ENCODE measurements around the gene ZCCHC24.

The ZCCHC24 gene

GRCh38 chr10:79378647-79379511 is 66.5 kb downstream of the ZCCHC24 start:
- Histone ChIP-seq H3K4me1 (ENCODE audit: control insufficient read depth in 2 of 2, insufficient read depth in 2 of 2, low read length in 2 of 2) (peaks cover 11 to 17% of the 10 kb centered on the region in 2 donors), H3K27me3 (ENCODE audit: control insufficient read depth in 2 of 2, insufficient read depth in 2 of 2, low read length in 2 of 2) (no peaks in the 10 kb centered on the region), H3K9me3 (ENCODE audit: control insufficient read depth in 2 of 2, low read length in 2 of 2) (no peaks in the 10 kb centered on the region), H3K9ac (ENCODE audit: low read depth in 1 of 2, low read length in 2 of 2) (peak overlapping the region in 1 of 2 donors; percentile 5), H3K4me3 (ENCODE audit: low read length in 2 of 2) (no peak overlapping the region), H3K36me3 (ENCODE audit: control insufficient read depth in 2 of 2, insufficient read depth in 2 of 2, low read length in 2 of 2) (no peaks in the 10 kb centered on the region), H3K27ac (ENCODE audit: low read depth in 2 of 2, low read length in 2 of 2) (peak overlapping the region; percentile 68 to 69)

DNA sequence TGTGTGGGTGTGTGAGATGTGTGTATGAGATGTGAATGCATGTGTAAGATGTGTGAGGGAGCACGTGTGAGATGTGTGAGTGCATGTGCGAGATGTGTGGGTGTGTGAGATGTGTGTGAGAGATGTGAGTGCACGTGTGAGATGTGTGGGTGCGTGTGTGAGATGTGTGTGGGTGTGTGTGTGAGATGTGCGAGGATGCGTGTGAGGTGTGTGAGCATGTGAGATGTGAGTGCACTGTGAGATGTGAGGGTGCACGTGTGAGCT is 67.1 kb downstream of the ZCCHC24 start:
- Histone ChIP-seq H3K9ac (ENCODE audit: low read depth in 1 of 2, low read length in 2 of 2) (no peak overlapping the region), H3K4me3 (ENCODE audit: low read length in 2 of 2) (no peak overlapping the region), H3K9me3 (ENCODE audit: control insufficient read depth in 2 of 2, low read length in 2 of 2) (no peaks in the 10 kb centered on the region), H3K27ac (ENCODE audit: low read depth in 2 of 2, low read length in 2 of 2) (no peak overlapping the region), H3K36me3 (ENCODE audit: control insufficient read depth in 2 of 2, insufficient read depth in 2 of 2, low read length in 2 of 2) (no peaks in the 10 kb centered on the region), H3K4me1 (ENCODE audit: control insufficient read depth in 2 of 2, insufficient read depth in 2 of 2, low read length in 2 of 2) (peaks cover 11 to 17% of the 10 kb centered on the region in 2 donors), H3K27me3 (ENCODE audit: control insufficient read depth in 2 of 2, insufficient read depth in 2 of 2, low read length in 2 of 2) (no peaks in the 10 kb centered on the region)

GRCh38 chr10:79377557-79378382 is 67.7 kb downstream of the ZCCHC24 start:
- Histone ChIP-seq H3K36me3 (ENCODE audit: control insufficient read depth in 2 of 2, insufficient read depth in 2 of 2, low read length in 2 of 2) (no peaks in the 10 kb centered on the region), H3K9me3 (ENCODE audit: control insufficient read depth in 2 of 2, low read length in 2 of 2) (no peaks in the 10 kb centered on the region), H3K9ac (ENCODE audit: low read depth in 1 of 2, low read length in 2 of 2) (no peak overlapping the region), H3K4me1 (ENCODE audit: control insufficient read depth in 2 of 2, insufficient read depth in 2 of 2, low read length in 2 of 2) (peaks cover 11 to 17% of the 10 kb centered on the region in 2 donors), H3K27me3 (ENCODE audit: control insufficient read depth in 2 of 2, insufficient read depth in 2 of 2, low read length in 2 of 2) (no peaks in the 10 kb centered on the region), H3K4me3 (ENCODE audit: low read length in 2 of 2) (no peak overlapping the region), H3K27ac (ENCODE audit: low read depth in 2 of 2, low read length in 2 of 2) (no peak overlapping the region)

DNA sequence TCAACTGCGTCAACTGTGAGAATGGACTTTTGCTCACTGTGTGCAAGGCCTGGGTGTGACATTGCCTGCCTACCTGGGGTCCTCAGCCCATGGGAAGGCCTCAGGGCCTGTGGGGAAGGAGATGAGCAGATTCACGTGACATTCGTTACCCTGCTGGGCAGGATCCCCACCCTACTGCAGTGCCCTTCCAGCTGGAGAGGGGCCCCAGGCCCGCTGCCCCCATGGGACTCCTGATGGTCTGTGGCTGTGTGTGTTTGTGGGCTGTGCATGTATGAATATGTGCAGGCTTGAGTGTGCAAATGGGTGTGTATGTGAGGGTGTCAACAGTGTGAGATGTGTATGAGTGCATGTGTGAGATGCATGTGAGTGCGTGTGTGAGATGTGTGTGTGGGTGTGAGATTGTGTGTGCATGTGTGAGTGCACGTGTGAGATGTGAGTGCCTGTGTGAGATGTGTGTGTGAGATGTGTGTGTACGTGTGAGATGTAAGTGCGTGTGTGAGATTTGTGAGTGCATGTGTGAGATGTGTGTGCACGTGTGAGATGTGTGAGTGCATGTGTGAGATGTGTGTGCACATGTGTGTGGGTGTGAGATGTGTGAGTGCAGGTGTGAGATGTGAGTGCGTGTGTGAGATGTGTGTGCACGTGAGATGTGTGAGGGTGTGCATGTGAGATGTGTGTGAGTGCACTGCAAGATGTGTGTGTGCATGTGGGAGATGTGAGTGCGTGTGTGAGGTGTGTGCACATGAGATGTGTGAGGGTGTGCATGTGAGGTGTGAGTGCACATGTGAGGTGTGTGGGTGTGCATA is 68.5 kb downstream of the ZCCHC24 start:
- no peak overlapping the region for H3K9ac ChIP-seq (ENCODE audit: low read depth in 1 of 2, low read length in 2 of 2)
- H3K27me3 ChIP-seq (ENCODE audit: control insufficient read depth in 2 of 2, insufficient read depth in 2 of 2, low read length in 2 of 2), result no peaks in the 10 kb centered on the region
- H3K27ac ChIP-seq (ENCODE audit: low read depth in 2 of 2, low read length in 2 of 2), result no peak overlapping the region
- H3K36me3 ChIP-seq (ENCODE audit: control insufficient read depth in 2 of 2, insufficient read depth in 2 of 2, low read length in 2 of 2), result no peaks in the 10 kb centered on the region
- peaks cover 10 to 15% of the 10 kb centered on the region in 2 donors for H3K4me1 ChIP-seq (ENCODE audit: control insufficient read depth in 2 of 2, insufficient read depth in 2 of 2, low read length in 2 of 2)
- no peaks in the 10 kb centered on the region for H3K9me3 ChIP-seq (ENCODE audit: control insufficient read depth in 2 of 2, low read length in 2 of 2)
- H3K4me3 ChIP-seq (ENCODE audit: low read length in 2 of 2), result no peak overlapping the region

GRCh38 chr10:79376078-79376628 is 69.3 kb downstream of the ZCCHC24 start:
- Histone ChIP-seq H3K27me3 (ENCODE audit: control insufficient read depth in 2 of 2, insufficient read depth in 2 of 2, low read length in 2 of 2) (no peaks in the 10 kb centered on the region), H3K4me1 (ENCODE audit: control insufficient read depth in 2 of 2, insufficient read depth in 2 of 2, low read length in 2 of 2) (peaks cover 7 to 11% of the 10 kb centered on the region in 2 donors), H3K36me3 (ENCODE audit: control insufficient read depth in 2 of 2, insufficient read depth in 2 of 2, low read length in 2 of 2) (no peaks in the 10 kb centered on the region), H3K27ac (ENCODE audit: low read depth in 2 of 2, low read length in 2 of 2) (no peak overlapping the region), H3K4me3 (ENCODE audit: low read length in 2 of 2) (no peak overlapping the region), H3K9ac (ENCODE audit: low read depth in 1 of 2, low read length in 2 of 2) (no peak overlapping the region), H3K9me3 (ENCODE audit: control insufficient read depth in 2 of 2, low read length in 2 of 2) (no peaks in the 10 kb centered on the region)

GRCh38 chr10:79375321-79376077 is 69.9 kb downstream of the ZCCHC24 start:
- H3K9ac ChIP-seq (ENCODE audit: low read depth in 1 of 2, low read length in 2 of 2), result no peak overlapping the region

DNA sequence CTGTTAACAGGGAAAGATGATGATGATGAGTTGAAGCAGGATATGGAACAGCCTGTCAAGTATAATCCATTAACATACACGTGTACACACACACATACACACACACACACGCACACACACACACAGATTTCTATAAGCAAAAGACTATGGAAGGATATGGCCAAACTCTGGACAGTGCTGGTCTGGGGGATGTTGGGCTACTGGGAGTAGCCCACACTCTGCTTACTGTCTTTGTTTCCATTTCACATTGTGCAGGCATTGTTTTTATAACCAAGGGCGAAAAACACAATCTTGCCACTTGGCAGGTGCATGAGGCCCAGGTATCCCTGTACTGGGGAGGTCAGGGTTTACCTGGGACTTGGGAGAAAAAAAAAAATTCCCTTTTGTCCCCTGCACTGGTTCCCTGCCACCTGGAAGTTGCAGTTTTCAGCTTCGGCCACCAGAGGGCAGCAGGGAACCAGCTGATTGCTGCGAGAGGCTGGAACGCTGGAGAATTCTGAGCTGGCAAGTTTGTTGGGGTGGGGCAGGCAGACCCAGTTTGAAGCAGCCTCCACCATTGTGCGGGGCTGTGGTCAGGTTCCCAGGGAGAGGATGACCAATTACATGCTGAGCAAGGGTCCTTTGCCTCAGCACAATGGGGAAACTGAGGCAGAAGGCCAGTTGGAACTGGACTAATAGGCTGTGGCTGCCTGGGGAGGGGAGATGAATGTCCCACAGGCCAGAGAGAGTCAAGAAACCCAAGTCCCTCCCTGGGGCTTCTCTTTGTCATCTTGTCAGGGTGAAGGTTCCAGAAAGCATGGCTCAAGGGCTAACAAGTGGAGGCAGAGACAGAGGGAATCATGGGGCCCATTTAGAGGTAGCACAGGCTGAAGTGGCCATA is 70.9 kb downstream of the ZCCHC24 start:
- Histone ChIP-seq H3K9ac (ENCODE audit: low read depth in 1 of 2, low read length in 2 of 2) (no peak overlapping the region), H3K27ac (ENCODE audit: low read depth in 2 of 2, low read length in 2 of 2) (no peak overlapping the region), H3K9me3 (ENCODE audit: control insufficient read depth in 2 of 2, low read length in 2 of 2) (no peaks in the 10 kb centered on the region), H3K4me1 (ENCODE audit: control insufficient read depth in 2 of 2, insufficient read depth in 2 of 2, low read length in 2 of 2) (peaks cover under 1 to 1% of the 10 kb centered on the region in 2 donors), H3K27me3 (ENCODE audit: control insufficient read depth in 2 of 2, insufficient read depth in 2 of 2, low read length in 2 of 2) (no peaks in the 10 kb centered on the region), H3K4me3 (ENCODE audit: low read length in 2 of 2) (no peak overlapping the region), H3K36me3 (ENCODE audit: control insufficient read depth in 2 of 2, insufficient read depth in 2 of 2, low read length in 2 of 2) (no peaks in the 10 kb centered on the region)

More at GRCh38 chr10:79375321-79376077, 69.9 kb downstream of the ZCCHC24 start:
- no peak overlapping the region for H3K4me3 ChIP-seq (ENCODE audit: low read length in 2 of 2)
- H3K27me3 ChIP-seq (ENCODE audit: control insufficient read depth in 2 of 2, insufficient read depth in 2 of 2, low read length in 2 of 2), result no peaks in the 10 kb centered on the region
- H3K9me3 ChIP-seq (ENCODE audit: control insufficient read depth in 2 of 2, low read length in 2 of 2), result no peaks in the 10 kb centered on the region
- peaks cover 7 to 8% of the 10 kb centered on the region in 2 donors for H3K4me1 ChIP-seq (ENCODE audit: control insufficient read depth in 2 of 2, insufficient read depth in 2 of 2, low read length in 2 of 2)
- H3K36me3 ChIP-seq (ENCODE audit: control insufficient read depth in 2 of 2, insufficient read depth in 2 of 2, low read length in 2 of 2), result no peaks in the 10 kb centered on the region
- no peak overlapping the region for H3K27ac ChIP-seq (ENCODE audit: low read depth in 2 of 2, low read length in 2 of 2)

DNA sequence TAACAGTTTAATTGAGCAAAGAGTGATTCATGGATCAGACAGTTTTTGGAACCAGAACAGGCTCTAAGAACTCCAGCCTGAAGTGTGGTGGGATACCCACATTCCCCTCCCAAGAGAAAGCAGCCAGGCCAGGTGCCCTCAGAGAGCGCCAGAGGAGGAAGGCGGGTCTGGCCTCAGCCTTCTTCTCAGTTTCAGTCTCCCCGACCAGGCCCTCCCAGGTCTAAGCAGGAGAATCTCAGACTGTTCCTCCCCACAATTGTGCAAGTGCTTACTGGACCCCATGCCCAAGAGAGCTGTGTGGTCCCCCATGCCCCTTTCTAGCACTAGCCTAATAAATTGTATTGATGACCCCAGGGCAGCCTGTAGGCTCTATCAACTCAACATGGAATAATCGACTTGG is 72.6 kb downstream of the ZCCHC24 start:
- no peak overlapping the region for H3K27ac ChIP-seq (ENCODE audit: low read depth in 2 of 2, low read length in 2 of 2)
- no peaks in the 10 kb centered on the region for H3K27me3 ChIP-seq (ENCODE audit: control insufficient read depth in 2 of 2, insufficient read depth in 2 of 2, low read length in 2 of 2)
- no peaks in the 10 kb centered on the region for H3K36me3 ChIP-seq (ENCODE audit: control insufficient read depth in 2 of 2, insufficient read depth in 2 of 2, low read length in 2 of 2)
- no peak overlapping the region for H3K4me3 ChIP-seq (ENCODE audit: low read length in 2 of 2)
- no peaks in the 10 kb centered on the region for H3K9me3 ChIP-seq (ENCODE audit: control insufficient read depth in 2 of 2, low read length in 2 of 2)
- no peaks in the 10 kb centered on the region for H3K4me1 ChIP-seq (ENCODE audit: control insufficient read depth in 2 of 2, insufficient read depth in 2 of 2, low read length in 2 of 2)
- H3K9ac ChIP-seq (ENCODE audit: low read depth in 1 of 2, low read length in 2 of 2), result no peak overlapping the region
